HS-27A (cell line): ENCODE results near the gene HMG20B.
"Not testable (repeated sequence)": the region's sequence is repeated elsewhere in the genome, so short reads cannot be mapped to it uniquely, and the experiment has no call there.

Experiments
- DNase-seq: peaks from one replicate; pipeline ENCODE4 v3.0.0-alpha.2; 2012; ENCODE audit warnings: low read depth, missing footprints

The HMG20B gene

DNA sequence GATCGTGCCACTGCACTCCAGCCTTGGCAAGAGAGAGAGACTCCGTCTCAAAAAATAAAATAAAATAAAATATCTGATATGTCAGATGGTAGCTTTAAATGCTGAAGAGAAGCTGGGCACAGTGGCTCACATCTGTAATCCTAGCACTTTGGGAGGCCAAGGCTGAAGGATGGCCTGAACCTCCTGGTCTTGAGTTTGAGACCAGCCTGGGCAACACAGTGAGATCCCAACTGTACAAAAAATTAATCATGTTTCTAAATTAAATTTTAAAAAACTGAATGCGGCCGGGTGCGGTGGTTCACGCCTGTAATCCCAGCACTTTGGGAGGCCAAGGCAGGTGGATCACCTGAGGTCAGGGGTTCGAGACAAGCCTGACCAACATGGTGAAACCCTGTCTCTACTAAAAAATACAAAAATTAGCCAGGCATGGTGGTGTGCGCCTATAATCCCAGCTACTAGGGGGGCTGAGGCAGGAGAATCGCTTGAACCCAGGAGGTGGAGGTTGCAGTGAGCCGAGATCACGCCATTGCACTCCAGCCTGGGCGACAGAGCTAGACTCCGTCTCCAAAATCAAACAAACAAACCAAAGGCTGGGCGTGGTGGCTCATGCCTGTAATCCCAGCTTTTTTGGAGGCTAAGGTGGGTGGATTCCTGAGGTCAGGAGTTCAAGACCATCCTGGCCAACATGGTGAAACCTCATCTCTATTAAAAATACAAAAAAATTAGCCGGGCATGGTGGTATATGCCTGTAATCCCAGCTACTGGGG is 11.5 kb downstream of the HMG20B start:
- not testable (repeated sequence) for DNase-seq

DNA sequence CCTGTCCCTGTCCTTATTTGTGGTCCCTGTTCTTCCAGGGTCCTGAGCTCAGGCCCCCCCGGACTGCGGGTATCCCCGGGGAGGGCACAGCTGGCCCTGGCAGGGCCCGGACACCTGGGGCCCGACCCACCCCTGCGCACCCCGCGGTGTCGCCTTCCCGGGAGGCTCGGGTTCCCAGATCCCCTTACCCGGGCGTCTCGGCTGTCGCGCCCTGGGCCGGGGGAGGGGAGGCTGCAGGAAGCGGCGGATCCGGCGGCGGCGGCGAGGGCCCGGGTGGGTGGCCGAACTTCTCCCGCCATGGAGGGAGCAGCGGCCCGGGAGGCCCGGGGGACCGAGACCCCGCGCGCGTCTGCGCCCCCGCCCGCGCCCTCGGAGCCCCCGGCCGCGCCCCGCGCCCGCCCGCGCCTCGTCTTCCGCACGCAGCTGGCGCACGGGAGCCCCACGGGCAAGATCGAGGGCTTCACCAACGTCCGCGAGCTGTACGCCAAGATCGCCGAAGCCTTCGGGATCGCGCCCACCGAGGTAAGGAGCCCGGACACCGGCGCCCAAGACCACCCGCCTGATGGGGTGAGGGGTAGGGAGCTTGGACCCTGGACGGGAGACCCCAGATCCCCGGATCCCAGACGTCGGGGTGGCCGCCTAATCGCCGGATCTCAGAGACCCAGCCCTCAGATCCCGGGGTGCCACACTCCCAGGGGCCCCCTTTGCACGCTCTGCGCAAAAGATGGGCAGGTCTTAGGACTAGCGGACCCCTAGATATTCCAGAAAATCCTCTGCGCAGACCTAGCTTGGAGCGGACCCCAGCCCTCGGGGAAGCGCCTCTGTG is 12.8 kb downstream of the HMG20B start, which contains the start of gene GIPC3:
TSS of gene GIPC3 (plus strand) at position 178 of the 826 bp plus-strand sequence. CDS start at position 298, 120 bp downstream.
- DNase-seq: no peak

DNA sequence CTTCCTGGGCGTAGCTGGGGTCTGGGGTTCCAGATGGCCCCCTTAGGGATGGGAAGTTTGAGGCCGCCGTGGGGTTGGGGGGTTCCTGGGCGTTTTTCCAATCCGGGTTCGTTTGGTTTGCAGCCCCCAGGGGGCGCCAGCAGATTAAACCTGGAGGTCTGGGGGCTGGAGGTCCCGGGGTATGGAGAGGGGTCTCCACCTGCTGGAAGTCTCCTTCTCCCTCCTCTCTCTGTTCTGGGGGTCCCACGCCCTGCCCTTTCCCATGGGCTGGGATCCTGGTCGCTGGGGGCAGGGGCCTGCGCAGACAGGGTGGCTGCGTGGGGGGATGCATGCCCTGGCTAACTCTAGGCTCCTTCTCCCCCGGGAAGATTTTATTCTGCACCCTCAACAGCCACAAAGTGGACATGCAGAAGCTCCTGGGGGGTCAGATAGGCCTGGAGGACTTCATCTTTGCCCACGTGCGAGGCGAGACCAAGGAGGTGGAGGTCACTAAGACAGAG is 13.4 kb downstream of the HMG20B start:
- no peak for DNase-seq

DNA sequence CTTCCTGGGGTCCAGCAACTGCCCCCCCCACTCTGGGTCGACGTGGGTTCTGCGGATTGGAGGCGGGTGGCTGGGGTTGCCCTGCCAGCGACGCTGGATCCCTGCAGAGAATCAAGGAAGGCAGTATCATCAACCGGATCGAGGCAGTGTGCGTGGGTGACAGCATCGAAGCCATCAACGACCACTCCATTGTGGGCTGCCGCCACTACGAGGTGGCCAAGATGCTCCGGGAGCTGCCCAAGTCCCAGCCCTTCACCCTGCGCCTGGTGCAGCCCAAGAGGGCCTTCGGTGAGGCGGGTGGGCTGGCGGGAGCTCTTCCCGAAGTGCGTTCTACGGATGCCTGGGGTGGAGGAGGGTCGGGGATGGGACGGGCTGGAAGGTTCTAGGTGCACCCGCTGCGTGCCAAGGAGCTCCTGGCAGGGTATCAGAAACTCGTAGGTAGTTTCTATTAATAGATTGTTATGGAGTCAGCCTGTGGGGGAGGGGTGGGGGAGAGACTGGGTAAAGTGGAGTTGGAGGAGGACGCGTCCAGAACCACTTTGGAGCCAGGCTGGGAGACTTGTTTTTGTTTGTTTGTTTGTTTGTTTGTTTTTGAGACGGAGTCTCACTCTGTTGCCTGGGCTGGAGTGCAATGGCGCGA is 14.1 kb downstream of the HMG20B start:
- DNase-seq: no peak

DNA sequence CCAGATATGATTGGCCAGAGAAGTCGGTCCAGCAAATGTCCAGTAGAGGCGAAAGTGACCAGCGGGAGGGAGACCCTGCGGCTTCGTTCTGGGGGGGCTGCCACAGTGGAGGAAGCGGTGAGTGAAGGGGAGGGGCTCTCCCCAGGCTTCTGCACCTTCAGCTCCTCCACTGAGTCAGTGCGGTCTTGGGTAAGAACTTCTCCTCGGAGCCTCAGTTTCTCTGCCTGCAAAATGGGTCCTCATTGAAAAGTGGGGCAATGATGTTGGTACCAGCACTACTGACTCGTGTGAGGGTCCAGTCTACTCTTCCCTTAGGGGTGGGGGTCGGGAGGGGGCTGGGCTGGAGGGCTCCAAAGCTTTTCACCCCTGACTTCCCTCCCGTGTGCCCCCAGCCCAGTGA is 16.7 kb downstream of the HMG20B start:
- DNase-seq: no peak

DNA sequence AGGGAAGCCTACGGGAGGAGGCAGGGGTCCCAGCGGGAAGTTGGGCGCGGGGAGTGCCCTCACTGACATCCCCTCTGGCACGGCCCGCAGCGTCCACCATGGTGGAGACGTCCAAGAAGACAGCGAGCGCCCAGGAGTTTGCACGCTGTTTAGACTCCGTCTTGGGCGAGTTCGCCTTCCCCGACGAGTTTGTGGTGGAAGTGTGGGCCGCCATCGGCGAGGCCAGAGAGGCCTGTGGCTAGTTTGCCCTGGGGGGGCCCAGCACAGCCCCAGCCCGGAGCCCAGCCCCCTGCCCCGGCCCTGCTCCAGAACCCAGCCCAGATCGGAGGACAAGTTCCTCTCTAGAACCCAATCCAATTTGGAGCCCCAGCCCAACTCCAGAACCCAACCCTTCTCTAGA is 17.2 kb downstream of the HMG20B start:
- DNase-seq: no peak

DNA sequence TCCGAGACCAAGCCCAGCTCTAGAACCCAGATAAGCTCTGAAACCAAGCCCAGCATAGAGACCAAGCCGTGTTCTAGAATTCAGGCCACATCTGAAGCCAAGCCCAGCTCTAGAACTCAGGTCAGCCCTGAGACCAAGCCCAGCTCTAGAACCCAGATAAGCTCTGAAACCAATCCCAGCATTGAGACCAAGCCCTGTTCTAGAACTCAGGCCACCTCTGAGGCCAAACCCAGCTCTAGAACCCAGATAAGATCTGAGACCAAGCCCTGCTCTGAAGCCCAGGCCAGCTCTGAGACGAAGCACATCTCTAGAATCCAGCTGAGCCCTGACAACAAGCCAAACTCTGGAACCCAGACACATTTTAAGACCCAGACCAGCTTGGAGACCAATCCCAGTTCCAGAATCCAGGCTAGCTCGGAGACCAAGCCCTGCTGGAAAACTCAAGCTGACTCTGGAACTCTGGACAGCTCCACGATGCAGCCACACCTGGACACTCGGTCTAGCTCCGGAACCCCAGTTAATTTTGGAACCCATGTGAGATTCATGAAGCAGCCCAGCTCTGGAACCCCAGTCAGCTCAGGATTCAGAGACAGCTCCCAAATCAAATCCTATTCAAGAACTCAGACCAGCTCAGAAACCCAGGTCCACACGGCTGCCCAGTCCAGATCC is 18.4 kb downstream of the HMG20B start:
- no peak for DNase-seq

DNA sequence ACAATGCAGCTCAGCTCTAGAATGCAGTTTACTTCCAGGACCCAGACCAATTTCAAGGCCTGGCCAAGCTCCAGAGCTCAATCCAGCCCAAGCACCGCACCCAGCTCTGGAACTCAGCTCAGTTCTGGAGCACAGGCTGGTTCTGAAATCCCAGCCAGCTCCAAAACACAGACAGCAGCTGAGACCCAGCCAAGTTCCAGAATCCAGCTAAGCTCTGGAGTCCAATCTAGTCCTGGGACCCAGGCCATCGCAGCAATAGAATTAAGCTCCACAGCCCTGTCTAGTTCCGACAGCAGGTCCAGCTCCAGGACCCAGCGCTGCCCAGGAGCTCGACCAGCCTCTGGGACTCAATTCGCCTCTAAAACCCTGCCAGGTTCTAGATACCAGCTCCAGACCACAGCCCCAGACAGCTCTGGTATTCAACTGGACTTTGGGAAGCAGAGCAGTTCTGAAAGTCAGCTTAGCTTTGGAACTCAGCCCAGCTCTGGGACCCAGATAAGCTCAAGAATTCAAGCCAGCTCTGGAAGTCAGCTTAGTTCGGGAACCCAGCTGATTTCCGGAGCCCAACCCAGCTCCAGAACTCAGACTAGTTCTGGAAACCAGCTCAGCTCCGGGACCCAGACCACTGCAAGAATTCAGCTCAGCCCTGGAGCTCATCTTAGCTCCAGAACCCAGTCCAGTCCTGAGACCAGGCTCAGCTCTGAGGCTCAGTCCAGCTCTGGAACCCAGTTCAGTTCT is 19.3 kb downstream of the HMG20B start:
- no peak for DNase-seq

DNA sequence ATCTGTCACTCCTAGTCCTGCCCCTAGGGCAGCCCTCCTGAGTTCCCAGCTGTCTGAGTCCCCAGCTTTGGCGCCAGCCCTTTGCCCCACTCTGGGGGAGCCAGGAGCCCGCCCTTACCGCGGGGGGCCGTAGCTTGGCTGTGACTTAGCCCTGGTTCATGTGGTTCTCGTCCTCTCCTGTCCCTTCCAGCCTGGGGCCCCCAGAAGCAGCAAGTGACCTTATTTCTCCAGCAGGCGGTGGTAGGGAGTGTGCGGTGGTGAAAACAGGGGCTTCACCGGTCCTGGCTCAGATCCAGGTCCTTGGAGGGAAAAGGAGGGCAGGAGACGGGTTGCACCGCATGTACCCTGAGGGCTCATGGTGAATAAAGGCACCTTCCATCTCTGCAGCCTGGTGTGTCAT is 20.4 kb downstream of the HMG20B start:
- no peak for DNase-seq

DNA sequence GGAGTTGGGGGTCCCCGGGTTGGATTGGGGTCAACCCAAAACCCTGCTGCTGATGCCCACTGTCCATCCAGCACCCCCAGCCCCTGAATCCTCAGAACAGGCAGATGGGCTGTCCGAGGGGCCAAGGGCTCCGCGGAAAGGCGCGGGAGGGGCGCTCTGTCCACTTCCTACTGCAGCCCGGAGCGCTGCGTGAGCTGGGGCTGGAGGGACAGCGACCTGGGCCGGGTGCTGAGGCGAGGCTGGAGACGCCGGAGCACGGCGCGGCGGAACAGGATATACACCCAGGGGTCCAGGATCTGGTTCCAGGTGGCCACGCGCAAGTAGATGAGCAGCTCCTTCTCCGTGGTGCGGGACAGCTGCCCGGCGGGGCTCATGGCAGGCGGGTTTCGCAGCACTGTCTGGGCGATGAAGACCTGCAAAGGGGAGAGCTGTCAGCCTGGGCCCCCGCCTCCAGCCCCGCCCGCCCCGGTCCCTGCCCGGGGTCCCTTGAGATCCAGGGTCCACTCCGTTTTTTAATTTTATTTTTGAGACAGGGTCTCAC is 22.8 kb downstream of the HMG20B start:
- no peak for DNase-seq

DNA sequence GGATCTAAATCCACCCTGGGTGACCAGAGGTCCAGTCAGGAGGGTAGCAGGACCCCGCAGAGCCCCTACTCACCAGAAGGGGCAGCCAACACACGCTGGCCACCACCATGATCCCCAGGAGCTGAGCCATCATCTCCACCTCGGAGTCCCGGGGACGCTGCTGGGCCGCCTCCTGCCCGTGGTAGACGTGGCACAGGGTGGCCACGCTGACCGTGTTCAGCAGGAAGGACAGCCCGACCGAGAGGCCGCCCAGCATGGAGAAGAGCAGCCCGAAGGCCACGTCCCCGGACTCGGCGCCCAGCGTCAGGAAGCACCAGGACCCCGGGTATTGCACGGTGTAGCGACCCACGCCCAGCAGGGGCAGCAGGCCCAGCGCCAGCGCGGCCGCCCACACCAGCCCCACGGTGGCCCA is 27.0 kb downstream of the HMG20B start:
- DNase-seq: no peak

DNA sequence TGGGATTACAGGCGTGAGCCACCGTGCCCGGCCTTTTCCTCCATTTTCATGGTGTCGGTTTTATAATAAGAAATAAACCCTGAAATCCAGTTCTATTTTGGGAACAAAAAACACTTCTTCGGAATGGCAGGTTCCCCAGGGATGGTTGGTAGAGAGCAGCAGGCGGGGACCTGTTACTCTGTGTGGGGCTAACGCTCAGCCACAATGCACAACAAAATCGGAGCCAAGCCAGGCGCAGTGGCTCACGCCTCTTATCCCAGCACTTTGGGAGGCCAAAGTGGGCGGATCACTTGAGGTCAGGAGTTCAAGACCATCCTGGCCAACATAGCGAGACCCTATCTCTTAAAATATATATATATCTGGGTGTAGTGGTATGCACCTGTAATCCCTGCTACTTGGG is 28.3 kb downstream of the HMG20B start:
- DNase-seq: no peak

DNA sequence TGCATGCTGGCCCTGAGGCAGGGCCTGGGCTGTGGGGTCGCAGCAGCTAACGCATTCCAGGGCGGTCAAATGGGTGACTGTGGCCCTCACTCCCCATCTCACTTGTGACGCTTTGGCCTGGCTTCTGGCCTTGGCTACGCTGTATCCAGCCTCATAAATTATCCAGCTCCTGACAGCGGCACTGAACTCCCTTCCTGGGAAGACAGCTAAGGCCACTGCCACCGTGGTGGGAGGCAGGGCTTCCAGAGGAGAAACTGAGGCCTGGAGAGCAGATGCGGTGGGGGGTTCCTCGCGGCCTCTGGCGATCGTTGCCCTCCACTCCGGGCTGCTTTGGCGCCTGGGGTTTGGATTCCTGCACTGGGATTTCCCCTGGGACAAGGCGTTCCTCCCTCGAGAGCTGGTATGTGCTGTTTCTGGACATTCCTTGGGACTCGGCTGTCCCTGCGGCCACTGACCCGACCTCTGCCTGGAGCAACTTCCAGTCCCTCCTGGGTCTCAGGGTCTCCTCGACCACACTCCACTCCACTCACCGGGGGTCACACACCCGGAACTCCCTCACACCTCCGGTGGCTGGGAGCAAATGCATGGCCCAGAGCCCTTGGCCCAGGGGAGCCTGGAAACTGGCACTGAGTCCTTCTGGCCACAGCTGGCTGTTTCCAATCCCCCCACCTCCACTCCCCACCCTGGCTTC is 30.5 kb downstream of the HMG20B start:
- no peak for DNase-seq

DNA sequence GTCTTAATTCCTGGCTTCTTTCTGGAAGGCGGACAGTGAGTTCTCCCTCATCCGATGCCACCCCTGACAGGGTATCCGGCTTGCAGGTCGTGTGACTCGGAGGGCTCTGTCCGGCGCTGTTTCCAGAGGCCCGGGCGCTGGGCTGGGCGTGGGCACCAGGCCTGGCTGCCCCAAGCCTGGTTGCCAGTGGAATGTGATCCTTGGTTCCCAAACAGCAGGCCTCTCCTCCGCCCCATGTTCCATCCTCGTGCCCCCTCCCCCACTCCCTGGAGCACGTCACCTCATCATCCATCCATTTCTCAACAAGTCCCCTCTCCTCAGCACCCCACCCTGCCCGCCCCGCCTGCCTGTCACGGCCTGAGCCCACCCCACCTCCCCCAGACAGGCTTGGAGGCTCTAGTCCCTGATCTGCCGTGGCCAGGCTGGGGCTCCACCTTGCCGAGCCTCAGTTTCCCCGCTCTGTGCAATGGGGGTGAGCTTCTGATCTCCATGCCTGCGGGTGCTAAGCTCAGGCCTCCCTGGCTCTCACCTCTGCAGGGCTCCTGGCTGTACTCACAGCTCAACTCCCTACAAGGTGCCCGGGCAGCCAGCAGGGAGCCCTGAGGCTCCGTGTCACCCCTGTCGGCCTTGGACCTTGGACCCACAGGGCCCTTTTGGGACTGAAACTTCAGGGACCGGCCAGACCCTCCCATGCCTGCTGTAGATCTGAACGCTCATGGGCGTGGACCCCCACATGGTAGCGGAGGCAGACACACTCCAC is 31.7 kb downstream of the HMG20B start:
- DNase-seq: no peak

DNA sequence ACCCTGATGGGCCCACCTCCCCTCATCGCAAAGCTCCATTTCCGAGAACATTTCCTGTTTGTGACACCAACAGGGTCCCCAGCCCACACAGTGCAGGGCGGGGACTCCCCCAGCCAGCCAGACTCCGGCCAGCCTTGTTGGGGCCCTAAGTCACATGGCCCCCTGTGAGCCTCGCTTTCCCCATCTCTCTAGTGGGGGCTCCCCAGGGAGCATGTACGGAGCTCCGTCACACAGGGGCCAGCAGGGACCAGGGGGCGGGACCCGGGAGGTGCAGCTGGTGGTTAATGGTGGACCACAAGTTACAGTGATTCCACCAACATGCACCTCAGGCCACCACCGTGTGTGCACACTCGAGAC is 32.2 kb downstream of the HMG20B start:
- no peak for DNase-seq

DNA sequence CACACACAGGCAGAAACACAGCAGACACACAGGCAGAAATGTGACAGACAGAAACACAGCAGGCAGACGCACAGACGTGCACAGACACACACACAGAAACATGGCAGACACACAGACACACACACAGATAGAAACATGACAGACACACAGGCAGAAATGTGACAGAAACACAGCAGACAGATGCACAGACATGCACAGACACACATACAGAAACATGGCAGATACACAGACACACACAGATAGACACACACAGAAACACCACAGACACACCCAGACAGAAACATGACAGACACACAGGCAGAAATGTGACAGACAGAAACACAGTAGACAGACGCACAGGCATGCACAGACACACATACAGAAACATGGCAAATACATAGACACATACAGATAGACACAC is 32.6 kb downstream of the HMG20B start:
- DNase-seq: no peak

DNA sequence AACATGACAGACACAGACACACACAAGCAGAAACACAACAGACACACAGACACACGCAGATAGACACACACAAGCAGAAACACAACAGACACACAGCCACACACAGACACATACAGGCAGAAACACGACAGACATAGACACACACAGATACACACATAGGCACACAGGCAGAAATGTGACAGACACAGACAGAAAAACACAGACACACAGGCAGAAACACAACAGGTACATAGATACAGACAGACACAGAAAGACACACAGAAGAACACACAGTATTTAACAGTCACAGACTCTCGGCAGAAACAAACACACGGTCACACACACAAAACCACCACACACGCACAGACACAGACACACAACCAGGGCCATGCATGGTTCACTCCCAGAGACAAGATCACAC is 33.0 kb downstream of the HMG20B start:
- no peak for DNase-seq

DNA sequence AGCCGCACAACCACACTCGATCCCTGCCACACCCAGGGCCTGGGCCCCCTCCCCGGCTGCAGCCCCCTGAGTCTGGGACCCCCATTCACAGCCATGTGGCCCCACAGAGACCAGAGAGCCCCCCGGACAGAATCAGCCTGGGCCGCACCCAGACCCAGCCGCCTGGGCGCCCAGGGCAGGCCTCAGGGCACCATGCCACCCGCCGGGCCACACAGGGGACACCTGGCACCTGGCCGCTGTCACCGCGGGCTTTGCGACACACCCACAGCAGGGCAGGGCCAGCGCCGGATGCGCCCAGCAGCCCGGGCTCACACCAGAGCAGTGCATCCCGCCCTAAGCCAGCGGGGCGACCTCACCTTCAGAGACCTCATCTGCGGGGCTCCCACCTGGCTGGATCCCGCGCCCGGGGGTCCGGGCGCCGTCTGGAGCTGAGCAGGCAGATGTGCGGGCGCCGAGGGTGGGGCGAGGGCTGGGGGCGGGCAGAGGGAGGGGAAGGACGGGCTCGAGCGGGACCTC is 33.5 kb downstream of the HMG20B start:
- DNase-seq: no peak

DNA sequence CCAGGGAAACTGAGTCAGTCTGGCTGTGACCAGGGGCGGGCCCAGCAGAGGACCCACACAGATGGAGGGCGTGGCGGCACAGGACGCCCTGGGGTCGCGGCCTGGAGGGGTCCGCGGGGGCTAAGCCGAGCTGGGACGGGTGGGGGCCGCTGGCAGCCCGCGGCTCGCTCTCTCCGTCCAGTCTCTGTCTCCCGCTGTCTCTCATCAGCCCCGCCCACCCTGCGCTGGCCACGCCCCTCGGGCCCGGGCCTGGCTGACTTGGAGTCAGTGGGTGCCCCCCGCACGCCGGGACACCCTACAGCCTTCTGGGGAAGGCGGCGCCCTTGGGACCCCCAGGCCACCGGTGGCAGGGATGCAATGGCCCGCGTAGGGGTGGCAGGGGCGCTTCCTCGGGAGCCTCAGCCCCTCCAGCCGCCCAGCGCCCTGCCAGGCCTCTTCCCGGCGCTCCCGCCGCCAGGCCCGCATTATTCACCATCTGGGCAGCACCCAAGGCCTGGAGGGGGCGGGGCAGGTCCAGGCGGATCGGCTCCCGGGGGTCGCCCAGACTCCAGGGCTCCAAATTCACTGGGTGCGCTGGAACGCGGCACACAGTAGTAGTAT is 34.0 kb downstream of the HMG20B start, which contains the start of gene TBXA2R:
TSS of gene TBXA2R (minus strand) at position 186 of the 600 bp plus-strand sequence. CDS start 6,241 bp downstream, outside the sequence.
- no peak for DNase-seq
